ENCODE measurements around the gene HMX3.
"Not testable (repeated sequence)": the region's sequence is repeated elsewhere in the genome, so short reads cannot be mapped to it uniquely, and the experiment has no call there.

The HMX3 gene

GRCh38 chr10:123149162-123149567, 13.4 kb downstream of the HMX3 start:
- DNase-seq, result no peak

GRCh38 chr10:123149568-123150270, 13.9 kb downstream of the HMX3 start:
- DNase-seq, result peak; percentile 69

GRCh38 chr10:123150271-123150985, 14.7 kb downstream of the HMX3 start:
- DNase-seq, result no peak

GRCh38 chr10:123150986-123151736, 15.4 kb downstream of the HMX3 start:
- DNase-seq, result peak; percentile 49

- no peak for DNase-seq
These were observed 16.0 kb downstream of the HMX3 start for GRCh38 chr10:123151737-123152135.

- DNase-seq, result no peak
These were observed 17.8 kb downstream of the HMX3 start for GRCh38 chr10:123153486-123154091.

DNA sequence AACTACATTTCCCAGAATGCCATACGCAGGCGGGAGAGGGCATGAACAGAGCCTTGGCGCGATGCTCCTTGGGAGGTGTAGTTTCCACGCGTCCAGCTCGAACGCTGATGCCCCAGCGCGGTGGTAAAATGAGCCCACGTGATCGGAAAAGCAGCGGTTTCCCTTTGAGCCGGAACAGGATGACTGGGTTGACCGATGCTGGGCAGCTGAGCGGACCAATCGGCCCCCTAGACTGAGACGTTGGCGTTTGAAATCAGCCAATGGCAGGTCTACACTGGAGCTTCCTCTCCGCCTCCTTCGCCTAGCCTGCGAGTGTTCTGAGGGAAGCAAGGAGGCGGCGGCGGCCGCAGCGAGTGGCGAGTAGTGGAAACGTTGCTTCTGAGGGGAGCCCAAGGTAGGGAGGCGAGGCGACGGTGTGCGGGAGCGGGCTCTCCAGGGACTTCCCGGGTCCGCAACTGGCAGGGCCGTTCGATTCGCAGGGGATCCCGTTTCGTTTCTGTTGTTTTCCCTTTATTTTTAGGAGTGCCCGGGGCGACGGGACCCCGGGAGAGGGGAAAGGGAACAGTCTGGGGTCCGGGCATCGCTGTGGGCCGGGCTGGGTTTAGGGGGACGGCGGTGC, 18.4 kb downstream of the HMX3 start, which contains the start of gene BUB3:
BUB3 (plus strand) TSS at position 311 of the 619 bp plus-strand sequence. CDS start 516 bp downstream, outside the sequence.
- DNase-seq, result peak; percentile 86

DNA sequence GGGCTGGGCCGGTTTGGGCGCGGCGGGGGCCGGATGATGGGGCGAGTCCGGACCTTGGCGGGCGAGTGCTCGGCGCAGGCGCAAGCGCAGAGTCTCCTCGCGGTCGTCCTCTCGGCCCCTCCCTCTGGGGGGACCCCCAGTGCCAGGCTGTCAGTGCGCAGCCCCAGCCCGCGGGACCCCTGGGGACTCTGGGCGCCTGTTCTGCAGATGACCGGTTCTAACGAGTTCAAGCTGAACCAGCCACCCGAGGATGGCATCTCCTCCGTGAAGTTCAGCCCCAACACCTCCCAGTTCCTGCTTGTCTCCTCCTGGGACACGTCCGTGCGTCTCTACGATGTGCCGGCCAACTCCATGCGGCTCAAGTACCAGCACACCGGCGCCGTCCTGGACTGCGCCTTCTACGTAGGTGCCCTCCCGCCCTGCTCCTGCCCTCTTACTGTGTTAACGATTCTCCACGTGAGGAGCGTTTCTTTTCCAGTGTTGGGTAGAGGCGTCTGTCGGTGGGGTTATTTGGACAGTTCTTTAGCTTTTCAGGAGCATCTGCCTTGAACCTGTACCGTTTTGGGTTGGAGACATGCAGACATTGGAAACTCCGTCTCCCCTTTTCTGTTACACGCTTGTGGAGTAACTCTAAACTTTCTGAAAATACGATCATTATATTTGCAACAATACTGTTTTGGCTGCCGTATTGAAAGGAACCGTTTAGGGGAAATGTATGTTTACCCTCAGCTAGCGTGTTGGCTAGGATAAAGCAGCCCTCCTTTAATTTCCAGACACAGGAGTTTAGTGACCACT, 19.1 kb downstream of the HMX3 start:
- DNase-seq, result peak; percentile 47

DNA sequence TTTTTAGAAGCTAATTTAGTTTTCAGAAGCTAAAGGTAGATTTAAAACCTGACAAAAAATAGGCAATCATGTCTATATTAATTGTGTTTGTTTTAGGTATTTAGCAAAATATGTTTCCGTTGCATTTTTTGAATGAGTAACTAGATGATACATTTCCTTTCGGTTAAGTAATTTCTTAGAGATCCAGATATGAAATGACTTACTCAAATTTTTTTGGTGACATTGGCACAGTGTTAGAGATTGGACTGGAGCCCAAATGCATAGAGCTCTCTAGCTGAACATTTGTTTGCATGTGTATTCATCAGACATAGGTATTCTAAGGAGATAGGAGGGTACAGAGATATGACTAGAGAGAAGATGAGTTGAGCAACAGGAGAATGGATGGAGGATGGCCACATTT, 20.3 kb downstream of the HMX3 start:
- DNase-seq, result no peak

GRCh38 chr10:123157210-123157609, 21.4 kb downstream of the HMX3 start:
- DNase-seq, result no peak

DNA sequence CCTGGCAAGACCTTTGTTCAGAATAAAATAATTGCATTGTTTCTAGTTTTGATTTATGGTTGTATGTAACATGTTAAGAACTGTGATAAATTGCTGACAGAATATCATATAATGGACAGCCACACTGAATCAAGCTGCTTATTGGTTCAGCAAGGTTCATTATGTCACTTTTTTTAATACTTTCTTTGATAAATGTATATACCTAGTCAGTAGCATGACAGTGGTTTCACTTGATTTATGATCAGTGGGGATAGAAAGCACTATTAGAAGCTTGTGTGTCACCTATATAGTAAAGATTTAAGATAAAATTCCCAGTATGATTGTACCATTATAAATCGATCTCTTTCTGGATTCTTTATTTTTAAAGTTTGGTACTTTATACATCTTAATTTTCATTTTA, 22.9 kb downstream of the HMX3 start:
- DNase-seq, result no peak

GRCh38 chr10:123160311-123160980, 24.7 kb downstream of the HMX3 start:
- DNase-seq, result no peak

- no peak for DNase-seq
These were observed 28.5 kb downstream of the HMX3 start for GRCh38 chr10:123164319-123164718.

GRCh38 chr10:123165445-123166072, 29.8 kb downstream of the HMX3 start:
- no peak for DNase-seq

GRCh38 chr10:123166618-123167017, 30.8 kb downstream of the HMX3 start:
- DNase-seq, result no peak

- DNase-seq, result no peak
These were observed 35.2 kb downstream of the HMX3 start for GRCh38 chr10:123170961-123171360.

- DNase-seq, result not testable (repeated sequence)
These were observed 35.8 kb downstream of the HMX3 start for GRCh38 chr10:123171616-123172015.

DNA sequence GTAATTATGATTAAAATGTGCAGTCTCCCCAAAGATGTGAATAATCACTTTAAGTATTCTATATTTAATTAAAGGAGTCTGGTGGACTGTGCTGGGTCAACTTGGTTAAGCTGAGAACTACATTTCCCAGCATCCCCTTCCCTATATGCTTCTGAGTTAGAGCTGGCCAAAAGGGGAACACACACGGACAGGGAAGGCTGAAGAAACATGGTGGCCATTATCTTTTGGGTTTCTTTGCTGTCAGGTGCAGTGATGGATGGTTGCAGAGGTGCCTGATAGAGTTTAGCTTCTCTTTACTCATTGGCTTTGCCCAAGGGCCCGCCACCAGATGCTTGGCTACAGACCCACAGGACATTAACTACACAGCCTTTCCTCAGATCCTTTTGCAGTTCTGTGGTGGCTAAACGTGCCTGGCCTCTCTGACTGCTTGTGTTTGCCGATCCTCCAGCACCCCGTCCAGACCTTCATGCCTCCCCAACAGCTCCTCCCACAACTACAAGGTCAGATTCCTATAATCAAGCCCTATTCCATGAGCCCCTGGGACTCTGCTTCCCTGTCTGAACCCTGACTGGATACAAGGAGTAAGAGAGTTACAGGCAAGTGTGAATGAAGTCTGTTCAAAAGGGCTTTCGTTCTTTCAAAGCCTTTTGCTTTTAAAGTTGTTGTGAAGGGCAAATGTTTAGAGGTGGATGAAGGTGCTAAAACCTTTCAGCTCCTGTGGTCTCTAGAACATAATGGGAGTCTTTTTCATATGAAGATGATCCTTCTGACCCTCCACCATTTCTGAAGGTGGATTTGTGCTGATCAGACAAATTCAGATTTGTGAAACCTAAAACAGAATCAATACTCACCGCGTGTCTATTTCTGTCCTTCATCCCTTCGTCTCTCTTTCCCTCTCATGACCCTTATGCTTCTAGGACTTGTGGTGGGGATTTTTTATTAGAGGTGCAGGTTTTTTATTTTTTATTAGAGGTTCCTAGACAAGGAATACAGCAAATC, 39.9 kb downstream of the HMX3 start:
- no peak for DNase-seq

DNA sequence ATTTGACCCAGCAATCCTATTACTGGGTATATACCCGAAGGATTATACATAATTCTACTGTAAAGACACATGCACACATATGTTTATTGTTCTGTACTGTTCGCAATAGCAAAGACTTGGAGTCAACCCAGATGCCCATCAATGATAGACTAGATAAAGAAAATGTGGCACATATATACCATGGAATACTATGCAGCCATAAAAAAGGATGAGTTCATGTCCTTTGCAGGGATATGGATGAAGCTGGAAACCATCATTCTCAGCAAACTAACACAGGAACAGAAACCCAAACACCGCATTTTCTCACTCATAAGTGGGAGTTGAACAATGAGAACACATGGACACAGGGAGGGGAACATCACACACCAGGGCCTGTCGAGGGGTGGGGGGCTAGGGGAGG, 42.6 kb downstream of the HMX3 start:
- not testable (repeated sequence) for DNase-seq

Data from activated T-cell treated with anti-CD3 and anti-CD28 coated beads, Interleukin-2, amount 50 U/mL, for 1 hour (primary cell).